Measurements from ENCODE around the gene B3GALNT1.

DNA sequence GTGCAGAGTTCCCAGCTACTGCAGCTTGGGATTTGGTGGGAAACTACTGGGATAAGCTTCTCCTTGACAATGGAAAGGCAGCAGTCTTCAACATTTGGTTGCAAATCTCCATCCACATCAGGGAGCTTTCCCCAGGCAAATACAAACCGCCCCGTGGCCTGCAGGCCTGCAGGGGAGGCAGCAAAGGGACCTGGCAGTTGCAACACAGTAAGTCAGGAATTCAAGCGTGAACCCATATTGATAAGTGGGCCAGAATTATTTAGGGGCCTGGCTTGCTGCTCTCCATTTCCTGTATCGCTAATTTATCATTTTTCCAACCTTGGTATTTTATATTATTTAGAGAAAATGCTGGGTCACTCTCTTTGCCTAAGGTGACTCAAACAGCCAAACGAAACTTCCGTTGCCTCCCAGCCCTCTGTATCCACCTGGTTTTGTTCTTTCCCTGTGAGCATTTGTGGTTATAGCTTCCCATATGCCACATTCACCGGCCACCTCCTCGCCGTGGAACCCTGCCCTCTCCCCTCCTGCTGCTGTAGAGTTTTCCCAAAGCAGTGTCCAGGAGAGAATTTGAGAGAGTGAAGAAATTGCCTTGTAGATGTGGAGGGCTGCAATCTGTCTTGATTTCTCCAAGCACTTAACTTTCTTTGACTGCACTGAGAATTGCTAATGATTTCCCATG lies 34.8 kb downstream of the B3GALNT1 start:
- TF ChIP-seq EZH2 (IDR thresholded peaks at IDR 0.05; ENCODE audit: borderline replicate concordance, low read length) = no peak
- TF ChIP-seq, protein P1, sequence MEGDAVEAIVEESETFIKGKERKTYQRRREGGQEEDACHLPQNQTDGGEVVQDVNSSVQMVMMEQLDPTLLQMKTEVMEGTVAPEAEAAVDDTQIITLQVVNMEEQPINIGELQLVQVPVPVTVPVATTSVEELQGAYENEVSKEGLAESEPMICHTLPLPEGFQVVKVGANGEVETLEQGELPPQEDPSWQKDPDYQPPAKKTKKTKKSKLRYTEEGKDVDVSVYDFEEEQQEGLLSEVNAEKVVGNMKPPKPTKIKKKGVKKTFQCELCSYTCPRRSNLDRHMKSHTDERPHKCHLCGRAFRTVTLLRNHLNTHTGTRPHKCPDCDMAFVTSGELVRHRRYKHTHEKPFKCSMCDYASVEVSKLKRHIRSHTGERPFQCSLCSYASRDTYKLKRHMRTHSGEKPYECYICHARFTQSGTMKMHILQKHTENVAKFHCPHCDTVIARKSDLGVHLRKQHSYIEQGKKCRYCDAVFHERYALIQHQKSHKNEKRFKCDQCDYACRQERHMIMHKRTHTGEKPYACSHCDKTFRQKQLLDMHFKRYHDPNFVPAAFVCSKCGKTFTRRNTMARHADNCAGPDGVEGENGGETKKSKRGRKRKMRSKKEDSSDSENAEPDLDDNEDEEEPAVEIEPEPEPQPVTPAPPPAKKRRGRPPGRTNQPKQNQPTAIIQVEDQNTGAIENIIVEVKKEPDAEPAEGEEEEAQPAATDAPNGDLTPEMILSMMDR (conservative IDR thresholded peaks at IDR 0.05 in 1 of 2, IDR thresholded peaks at IDR 0.05 in 1 of 2; ENCODE audit: extremely low read depth in 1 of 2, insufficient read depth in 1 of 2, low read depth in 1 of 2, low read length in 2 of 2) = no peak
